Stimulated activated effector memory CD8-positive, alpha-beta T cell treated with anti-CD3 and anti-CD28 coated beads, Interleukin-12 subunit alpha, Interleukin-12 subunit beta, amount 100 ng/mL, for 72 hours (primary cell): ENCODE results near the gene MFAP4.
A peak's percentile ranks its signal among the peaks of the same experiment; 100 is the strongest.

Source experiments
- ATAC-seq: fragments of 150-1000 bp; cut with Tn5 transposase; 2 replicates; pipeline ENCODE4 v1.10.0; 2021
- DNase-seq, 2 donors: peaks; one replicate each; pipeline ENCODE4 v3.0.0; 2021 to 2022; ENCODE audit warnings: low spot score in 2 of 2
- H3K27ac Mint-ChIP-seq: one replicate; pipeline ENCODE4 v1.8.0; 2022; ENCODE audit warnings: mild to moderate bottlenecking, mixed read lengths
- H3K36me3 Mint-ChIP-seq: one replicate; pipeline ENCODE4 v1.8.0; 2022; ENCODE audit warnings: mild to moderate bottlenecking, mixed read lengths
- H3K4me1 Mint-ChIP-seq: one replicate; pipeline ENCODE4 v1.8.0; 2022; ENCODE audit warnings: mixed read lengths
- H3K4me3 Mint-ChIP-seq: one replicate; pipeline ENCODE4 v1.8.0; 2022; ENCODE audit warnings: mild to moderate bottlenecking, mixed read lengths
- H3K9me3 Mint-ChIP-seq: one replicate; pipeline ENCODE4 v1.8.0; 2022; ENCODE audit warnings: mixed read lengths

MFAP4 gene

GRCh38 chr17:19382531-19383444, 4.2 kb downstream of the MFAP4 start:
- no peak for ATAC-seq
- no peak overlapping the region for H3K4me3 Mint-ChIP-seq
- no peaks in the 10 kb centered on the region for H3K9me3 Mint-ChIP-seq
- H3K4me1 Mint-ChIP-seq = peaks cover 15% of the 10 kb centered on the region
- no peak overlapping the region for H3K27ac Mint-ChIP-seq
- no peak for DNase-seq
- peaks cover 35% of the 10 kb centered on the region for H3K36me3 Mint-ChIP-seq

- Mint-ChIP-seq H3K4me3 (no peak overlapping the region), H3K9me3 (no peaks in the 10 kb centered on the region), H3K27ac (no peak overlapping the region), H3K4me1 (peaks cover 16% of the 10 kb centered on the region), H3K36me3 (peaks cover 40% of the 10 kb centered on the region)
- DNase-seq (no peak), ATAC-seq (no peak)
Measured at GRCh38 chr17:19381741-19382444, 5.1 kb downstream of the MFAP4 start.

- ATAC-seq (no peak), DNase-seq (no peak)
- Mint-ChIP-seq H3K4me1 (peaks cover 20% of the 10 kb centered on the region), H3K9me3 (no peaks in the 10 kb centered on the region), H3K4me3 (no peak overlapping the region), H3K27ac (no peak overlapping the region), H3K36me3 (peaks cover 40% of the 10 kb centered on the region)
Measured at GRCh38 chr17:19381361-19381740, 5.6 kb downstream of the MFAP4 start.

- DNase-seq (no peak), ATAC-seq (no peak)
- Mint-ChIP-seq H3K27ac (no peak overlapping the region), H3K36me3 (peaks cover 40% of the 10 kb centered on the region), H3K4me3 (no peak overlapping the region), H3K9me3 (no peaks in the 10 kb centered on the region), H3K4me1 (peaks cover 25% of the 10 kb centered on the region)
Measured at GRCh38 chr17:19380481-19381301, 6.3 kb downstream of the MFAP4 start.

- no peaks in the 10 kb centered on the region for H3K9me3 Mint-ChIP-seq
- DNase-seq (peak in 1 of 2 donors; percentile 45), ATAC-seq (no peak)
- H3K4me3 Mint-ChIP-seq = peak overlapping the region; percentile 99
- peaks cover 25% of the 10 kb centered on the region for H3K4me1 Mint-ChIP-seq
- H3K27ac Mint-ChIP-seq = peak overlapping the region; percentile 40
- H3K36me3 Mint-ChIP-seq = peaks cover 38% of the 10 kb centered on the region
Measured at GRCh38 chr17:19379361-19380065, 7.5 kb downstream of the MFAP4 start.

GRCh38 chr17:19378416-19379360, 8.3 kb downstream of the MFAP4 start, which contains the start of gene MAPK7:
MAPK7 (plus strand) TSS chr17:19378498; CDS start chr17:19378901, 403 bp downstream.
- peaks cover 17% of the 10 kb centered on the region for H3K4me1 Mint-ChIP-seq
- H3K27ac Mint-ChIP-seq = peak within 1 kb of the TSS; percentile 99
- H3K4me3 Mint-ChIP-seq = peak within 1 kb of the TSS; percentile 99
- peaks cover 35% of the 10 kb centered on the region for H3K36me3 Mint-ChIP-seq
- peak; percentile 5 for ATAC-seq
- DNase-seq = no peak
- H3K9me3 Mint-ChIP-seq = no peaks in the 10 kb centered on the region

- peak; percentile 97 for ATAC-seq
- Mint-ChIP-seq H3K4me3 (peak overlapping the region; percentile 99), H3K4me1 (peaks cover 17% of the 10 kb centered on the region), H3K9me3 (no peaks in the 10 kb centered on the region), H3K27ac (peak overlapping the region; percentile 99), H3K36me3 (peaks cover 30% of the 10 kb centered on the region)
- DNase-seq = peak; percentile 93 to 97
Measured at GRCh38 chr17:19377602-19378415, 9.2 kb downstream of the MFAP4 start.

- DNase-seq = no peak
- peaks cover 27% of the 10 kb centered on the region for H3K4me1 Mint-ChIP-seq
- H3K9me3 Mint-ChIP-seq = no peaks in the 10 kb centered on the region
- H3K36me3 Mint-ChIP-seq = peaks cover 21% of the 10 kb centered on the region
- no peak for ATAC-seq
- peak overlapping the region; percentile 99 for H3K27ac Mint-ChIP-seq
- H3K4me3 Mint-ChIP-seq = peak overlapping the region; percentile 99
Measured at GRCh38 chr17:19376811-19377210, 10.2 kb downstream of the MFAP4 start.

GRCh38 chr17:19375732-19376131, 11.3 kb downstream of the MFAP4 start:
- Mint-ChIP-seq H3K4me3 (peak overlapping the region; percentile 20), H3K4me1 (peaks cover 38% of the 10 kb centered on the region)

GRCh38 chr17:19374136-19374535, 12.9 kb downstream of the MFAP4 start:
- H3K4me1 Mint-ChIP-seq = peaks cover 51% of the 10 kb centered on the region
- no peak overlapping the region for H3K27ac Mint-ChIP-seq
- H3K9me3 Mint-ChIP-seq = no peaks in the 10 kb centered on the region
- H3K4me3 Mint-ChIP-seq = no peak overlapping the region
- H3K36me3 Mint-ChIP-seq = peaks cover 15% of the 10 kb centered on the region
- no peak for ATAC-seq
- DNase-seq = no peak

More at GRCh38 chr17:19375732-19376131, 11.3 kb downstream of the MFAP4 start:
- H3K9me3 Mint-ChIP-seq = no peaks in the 10 kb centered on the region
- peaks cover 21% of the 10 kb centered on the region for H3K36me3 Mint-ChIP-seq
- H3K27ac Mint-ChIP-seq = no peak overlapping the region
- DNase-seq (no peak), ATAC-seq (no peak)

- Mint-ChIP-seq H3K27ac (no peak overlapping the region), H3K36me3 (peaks cover 7% of the 10 kb centered on the region), H3K4me1 (peaks cover 57% of the 10 kb centered on the region), H3K9me3 (no peaks in the 10 kb centered on the region), H3K4me3 (no peak overlapping the region)
- DNase-seq (no peak), ATAC-seq (no peak)
Measured at GRCh38 chr17:19372866-19373504, 14.0 kb downstream of the MFAP4 start.

GRCh38 chr17:19372439-19372838, 14.6 kb downstream of the MFAP4 start:
- H3K4me3 Mint-ChIP-seq = no peak overlapping the region
- H3K27ac Mint-ChIP-seq = no peak overlapping the region
- DNase-seq = no peak
- H3K9me3 Mint-ChIP-seq = no peaks in the 10 kb centered on the region
- H3K36me3 Mint-ChIP-seq = peaks cover 2% of the 10 kb centered on the region
- peaks cover 57% of the 10 kb centered on the region for H3K4me1 Mint-ChIP-seq
- no peak for ATAC-seq

- Mint-ChIP-seq H3K9me3 (no peaks in the 10 kb centered on the region), H3K4me3 (no peak overlapping the region), H3K4me1 (peaks cover 54% of the 10 kb centered on the region), H3K27ac (peak overlapping the region; percentile 37), H3K36me3 (no peaks in the 10 kb centered on the region)
- DNase-seq = no peak
- ATAC-seq = no peak
Measured at GRCh38 chr17:19372011-19372370, 15.0 kb downstream of the MFAP4 start.
